ENCODE measurements around the gene MSRB3.
A peak's percentile ranks its signal among the peaks of the same experiment; 100 is the strongest.

The MSRB3 gene

GRCh38 chr12:65333649-65334048 is 55.2 kb downstream of the MSRB3 start:
- TF ChIP-seq POLR2AphosphoS5 (IDR thresholded peaks at IDR 0.05; ENCODE audit: low read depth, low read length) (no peak), SIN3A (IDR thresholded peaks at IDR 0.05; ENCODE audit: borderline replicate concordance, insufficient read depth, low read length) (no peak), FOXP2 (optimal IDR thresholded peaks at IDR 0.05; ENCODE audit: borderline replicate concordance, extremely low read depth, extremely low read length, insufficient read depth) (no peak), REST (IDR thresholded peaks at IDR 0.05; ENCODE audit: insufficient read depth in 1 of 2, low read depth in 2 of 2, low read length in 2 of 2) (no peak), TAF1 (IDR thresholded peaks at IDR 0.05; ENCODE audit: borderline replicate concordance, insufficient read depth, low read length) (no peak)

- TF ChIP-seq FOXP2 (optimal IDR thresholded peaks at IDR 0.05; ENCODE audit: borderline replicate concordance, extremely low read depth, extremely low read length, insufficient read depth): no peak
- TF ChIP-seq POLR2AphosphoS5 (IDR thresholded peaks at IDR 0.05; ENCODE audit: low read depth, low read length): 0 out of 2 replicates have a peak, but pooled peaks have one; percentile 10
- TF ChIP-seq REST (IDR thresholded peaks at IDR 0.05; ENCODE audit: insufficient read depth in 1 of 2, low read depth in 2 of 2, low read length in 2 of 2): no peak
- TF ChIP-seq TAF1 (IDR thresholded peaks at IDR 0.05; ENCODE audit: borderline replicate concordance, insufficient read depth, low read length): no peak
- TF ChIP-seq SIN3A (IDR thresholded peaks at IDR 0.05; ENCODE audit: borderline replicate concordance, insufficient read depth, low read length): 0 out of 2 replicates have a peak, but pooled peaks have one; percentile 44
Observed at GRCh38 chr12:65334521-65334920, 56.0 kb downstream of the MSRB3 start.

GRCh38 chr12:65335021-65335714 is 56.7 kb downstream of the MSRB3 start:
- TF ChIP-seq TAF1 (IDR thresholded peaks at IDR 0.05; ENCODE audit: borderline replicate concordance, insufficient read depth, low read length) (no peak), FOXP2 (optimal IDR thresholded peaks at IDR 0.05; ENCODE audit: borderline replicate concordance, extremely low read depth, extremely low read length, insufficient read depth) (no peak), SIN3A (IDR thresholded peaks at IDR 0.05; ENCODE audit: borderline replicate concordance, insufficient read depth, low read length) (peak; percentile 51; the same call in 1 of the 2 replicates), POLR2AphosphoS5 (IDR thresholded peaks at IDR 0.05; ENCODE audit: low read depth, low read length) (no peak), REST (IDR thresholded peaks at IDR 0.05; ENCODE audit: insufficient read depth in 1 of 2, low read depth in 2 of 2, low read length in 2 of 2) (no peak)

GRCh38 chr12:65335981-65336380 is 57.5 kb downstream of the MSRB3 start:
- no peak for TF ChIP-seq REST (IDR thresholded peaks at IDR 0.05; ENCODE audit: insufficient read depth in 1 of 2, low read depth in 2 of 2, low read length in 2 of 2)
- TF ChIP-seq TAF1 (IDR thresholded peaks at IDR 0.05; ENCODE audit: borderline replicate concordance, insufficient read depth, low read length): no peak
- no peak for TF ChIP-seq FOXP2 (optimal IDR thresholded peaks at IDR 0.05; ENCODE audit: borderline replicate concordance, extremely low read depth, extremely low read length, insufficient read depth)
- no peak for TF ChIP-seq SIN3A (IDR thresholded peaks at IDR 0.05; ENCODE audit: borderline replicate concordance, insufficient read depth, low read length)
- no peak for TF ChIP-seq POLR2AphosphoS5 (IDR thresholded peaks at IDR 0.05; ENCODE audit: low read depth, low read length)
